ENCODE measurements around the gene IDH3B. TPM values are rescaled to one million over a fixed set of nuclear protein-coding genes. Genes with fewer than 3 reads are reported as not detected.

The IDH3B gene
- total and polyA plus RNA-seq, 2 donors (not counting 3 experiments of a cell fraction or from before 2014, with no cell fraction given) = 86.9 to 177 TPM

DNA sequence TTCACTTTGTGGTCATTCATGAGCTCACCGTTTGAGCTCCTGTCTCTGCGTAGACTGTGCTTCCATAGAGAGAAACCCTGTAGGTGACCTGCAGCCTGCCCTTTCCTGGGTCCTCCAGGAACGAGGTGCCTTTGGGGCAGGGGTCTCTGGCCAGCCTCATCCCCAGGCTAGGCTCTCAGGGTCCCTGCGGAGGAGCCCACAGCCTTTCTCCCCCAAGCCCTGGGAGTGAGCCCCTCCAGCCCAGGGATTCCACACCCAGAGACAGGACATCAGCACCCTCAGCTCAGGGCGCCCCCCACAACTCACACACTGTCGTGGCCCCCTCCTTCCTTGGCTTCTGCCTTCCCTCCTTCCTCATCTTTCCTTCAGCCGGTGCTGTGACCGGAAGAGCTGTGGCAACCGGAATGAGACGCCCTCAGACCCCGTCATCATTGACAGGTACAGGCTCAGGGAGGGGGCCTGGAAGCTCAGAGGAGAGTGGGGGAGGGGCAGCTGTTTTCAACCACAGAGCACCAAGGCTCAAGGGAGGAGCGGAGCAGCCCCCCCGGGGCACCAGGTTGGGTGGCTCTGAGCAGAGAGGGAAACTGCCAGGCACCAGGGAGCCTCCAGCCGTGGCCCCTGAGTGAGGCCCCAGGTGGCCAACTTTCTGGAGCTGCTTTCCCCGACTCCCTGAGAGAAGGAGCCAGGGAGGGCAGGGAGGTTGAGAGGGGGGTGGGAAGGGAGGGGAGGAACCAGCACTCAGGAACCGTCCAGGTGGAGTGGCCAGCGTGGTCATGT is 45.4 kb upstream of the IDH3B start:
- no peaks in the 10 kb centered on the region for H3K9me1 ChIP-seq (replicated peaks; ENCODE audit: control insufficient read depth, extremely low read depth, insufficient read depth, low read length)
- H2AFZ ChIP-seq (ENCODE audit: low read depth, low read length) = no peak overlapping the region
- ChIA-PET CTCF (interaction anchor here (0.6 kb wide), 1 partner anchor 9 kb away, joined by 3 read pairs; no protein-coding TSS in a partner anchor), POLR2A (no interaction called here)
- H3K4me1 ChIP-seq (ENCODE audit: control insufficient read depth, extremely low read depth, insufficient read depth, low read length) = no peaks in the 10 kb centered on the region
- H3K9me3 ChIP-seq (replicated peaks; ENCODE audit: control insufficient read depth, insufficient read depth, low read length) = no peaks in the 10 kb centered on the region
- H3K9ac ChIP-seq (replicated peaks; ENCODE audit: extremely low read depth, insufficient read depth, low read length) = no peak overlapping the region
- H3K79me2 ChIP-seq (ENCODE audit: control insufficient read depth, insufficient read depth, low read length) = no peaks in the 10 kb centered on the region
- no peak overlapping the region for H3K4me3 ChIP-seq (replicated peaks in 1 of 3; ENCODE audit: insufficient read depth in 1 of 3, low read depth in 1 of 3, low read length in 3 of 3)
- H3K27me3 ChIP-seq (ENCODE audit: control insufficient read depth in 2 of 2, insufficient read depth in 2 of 2, low read length in 2 of 2) = peaks cover 8 to 15% of the 10 kb centered on the region in 2 experiments
- no peak for TF ChIP-seq EZH2 (IDR thresholded peaks at IDR 0.05; ENCODE audit: borderline replicate concordance, low read depth, low read length, severe bottlenecking)
- no peak for TF ChIP-seq GATA2 (IDR thresholded peaks at IDR 0.05; ENCODE audit: insufficient read depth, insufficient read length, low read depth, low read length)
- TF ChIP-seq MYC (IDR thresholded peaks at IDR 0.05; ENCODE audit: low read depth, low read length) = no peak
- TF ChIP-seq JUN (IDR thresholded peaks at IDR 0.05; ENCODE audit: borderline replicate concordance, insufficient read depth, insufficient read length, low read depth) = no peak
- no peak for TF ChIP-seq POLR2AphosphoS5 (IDR thresholded peaks at IDR 0.05; ENCODE audit: insufficient read depth, low read depth, low read length)
- dilution Hi-C loops (cut with MboI; ENCODE audit: extremely low pct_ligation_motif_present, low sequenced_read_pairs) = no loop called here
- no peak for DNase-seq (ENCODE audit: low read depth, low spot score)
- H3K36me3 ChIP-seq (ENCODE audit: control insufficient read depth in 2 of 2, extremely low read depth in 1 of 2, insufficient read depth in 2 of 2, low read length in 2 of 2) = no peaks in the 10 kb centered on the region
- no peak overlapping the region for H3K27ac ChIP-seq (ENCODE audit: insufficient read depth, low read depth, low read length)
- BruUV-seq (replicated peaks) = no TSS peak
- FAIRE-seq = no peak
- no peaks in the 10 kb centered on the region for H4K20me1 ChIP-seq (replicated peaks; ENCODE audit: control insufficient read depth, extremely low read depth, insufficient read depth, low read length)
- intact Hi-C loops (cut with micrococcal nuclease) = no loop called here
- no peak overlapping the region for H3K4me2 ChIP-seq (ENCODE audit: insufficient read depth, low read length)

DNA sequence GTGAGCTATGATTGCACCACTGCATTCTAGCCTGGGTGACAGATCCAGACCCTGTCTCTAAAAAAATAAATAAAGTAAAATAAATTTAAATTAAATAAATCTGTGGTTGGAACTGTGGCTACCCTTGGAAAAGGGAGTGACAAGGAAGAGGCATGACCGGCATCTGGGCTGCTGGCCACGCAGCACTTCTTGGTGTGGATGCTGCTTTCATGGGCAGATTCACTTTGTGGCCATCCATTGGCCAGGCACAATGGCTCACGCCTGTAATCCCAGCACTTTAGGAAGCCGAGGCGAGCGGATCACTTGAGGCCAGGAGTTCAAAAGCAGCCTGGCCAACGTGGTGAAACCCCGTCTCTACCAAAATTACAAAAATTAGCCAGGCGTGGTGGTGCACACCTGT is 44.6 kb upstream of the IDH3B start:
- H3K36me3 ChIP-seq (ENCODE audit: control insufficient read depth in 2 of 2, extremely low read depth in 1 of 2, insufficient read depth in 2 of 2, low read length in 2 of 2) = no peaks in the 10 kb centered on the region
- POLR2A ChIA-PET = interaction anchor here (0.9 kb wide), 1 partner anchor 16 kb away, joined by 3 read pairs; the partner anchor contains the start of gene EBF4
- dilution Hi-C loops (cut with MboI; ENCODE audit: extremely low pct_ligation_motif_present, low sequenced_read_pairs) (no loop called here), intact Hi-C loops (cut with micrococcal nuclease) (no loop called here)
- no peak overlapping the region for H3K27ac ChIP-seq (ENCODE audit: insufficient read depth, low read depth, low read length)
- H2AFZ ChIP-seq (ENCODE audit: low read depth, low read length) = no peak overlapping the region
- FAIRE-seq (no peak), DNase-seq (ENCODE audit: low read depth, low spot score) (no peak)
- BruUV-seq (replicated peaks) = no TSS peak
- H3K9ac ChIP-seq (replicated peaks; ENCODE audit: extremely low read depth, insufficient read depth, low read length) = no peak overlapping the region
- no peak overlapping the region for H3K4me2 ChIP-seq (ENCODE audit: insufficient read depth, low read length)
- peaks cover 6 to 15% of the 10 kb centered on the region in 2 experiments for H3K27me3 ChIP-seq (ENCODE audit: control insufficient read depth in 2 of 2, insufficient read depth in 2 of 2, low read length in 2 of 2)
- no peaks in the 10 kb centered on the region for H3K79me2 ChIP-seq (ENCODE audit: control insufficient read depth, insufficient read depth, low read length)
- CTCF ChIA-PET = no interaction called here
- no peaks in the 10 kb centered on the region for H3K9me1 ChIP-seq (replicated peaks; ENCODE audit: control insufficient read depth, extremely low read depth, insufficient read depth, low read length)
- no peaks in the 10 kb centered on the region for H3K9me3 ChIP-seq (replicated peaks; ENCODE audit: control insufficient read depth, insufficient read depth, low read length)
- H3K4me1 ChIP-seq (ENCODE audit: control insufficient read depth, extremely low read depth, insufficient read depth, low read length) = no peaks in the 10 kb centered on the region
- TF ChIP-seq GATA2 (IDR thresholded peaks at IDR 0.05; ENCODE audit: insufficient read depth, insufficient read length, low read depth, low read length) (no peak), MYC (IDR thresholded peaks at IDR 0.05; ENCODE audit: low read depth, low read length) (no peak), JUN (IDR thresholded peaks at IDR 0.05; ENCODE audit: borderline replicate concordance, insufficient read depth, insufficient read length, low read depth) (no peak), POLR2AphosphoS5 (IDR thresholded peaks at IDR 0.05; ENCODE audit: insufficient read depth, low read depth, low read length) (no peak), EZH2 (IDR thresholded peaks at IDR 0.05; ENCODE audit: borderline replicate concordance, low read depth, low read length, severe bottlenecking) (no peak), FOS (IDR thresholded peaks at IDR 0.05; ENCODE audit: borderline replicate concordance, insufficient read depth, low read length) (no peak), POLR2A (IDR thresholded peaks at IDR 0.05; ENCODE audit: low read depth, low read length) (no peak)
- TF ChIP-seq, protein P1, sequence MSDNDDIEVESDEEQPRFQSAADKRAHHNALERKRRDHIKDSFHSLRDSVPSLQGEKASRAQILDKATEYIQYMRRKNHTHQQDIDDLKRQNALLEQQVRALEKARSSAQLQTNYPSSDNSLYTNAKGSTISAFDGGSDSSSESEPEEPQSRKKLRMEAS (IDR thresholded peaks at IDR 0.05; ENCODE audit: insufficient read depth, insufficient read length) = no peak
- TF ChIP-seq, protein P2, sequence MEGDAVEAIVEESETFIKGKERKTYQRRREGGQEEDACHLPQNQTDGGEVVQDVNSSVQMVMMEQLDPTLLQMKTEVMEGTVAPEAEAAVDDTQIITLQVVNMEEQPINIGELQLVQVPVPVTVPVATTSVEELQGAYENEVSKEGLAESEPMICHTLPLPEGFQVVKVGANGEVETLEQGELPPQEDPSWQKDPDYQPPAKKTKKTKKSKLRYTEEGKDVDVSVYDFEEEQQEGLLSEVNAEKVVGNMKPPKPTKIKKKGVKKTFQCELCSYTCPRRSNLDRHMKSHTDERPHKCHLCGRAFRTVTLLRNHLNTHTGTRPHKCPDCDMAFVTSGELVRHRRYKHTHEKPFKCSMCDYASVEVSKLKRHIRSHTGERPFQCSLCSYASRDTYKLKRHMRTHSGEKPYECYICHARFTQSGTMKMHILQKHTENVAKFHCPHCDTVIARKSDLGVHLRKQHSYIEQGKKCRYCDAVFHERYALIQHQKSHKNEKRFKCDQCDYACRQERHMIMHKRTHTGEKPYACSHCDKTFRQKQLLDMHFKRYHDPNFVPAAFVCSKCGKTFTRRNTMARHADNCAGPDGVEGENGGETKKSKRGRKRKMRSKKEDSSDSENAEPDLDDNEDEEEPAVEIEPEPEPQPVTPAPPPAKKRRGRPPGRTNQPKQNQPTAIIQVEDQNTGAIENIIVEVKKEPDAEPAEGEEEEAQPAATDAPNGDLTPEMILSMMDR (IDR thresholded peaks at IDR 0.05; ENCODE audit: extremely low read depth in 1 of 2, insufficient read depth in 1 of 2, low read depth in 1 of 2, low read length in 2 of 2) = no peak
- H3K4me3 ChIP-seq (replicated peaks in 1 of 3; ENCODE audit: insufficient read depth in 1 of 3, low read depth in 1 of 3, low read length in 3 of 3) = no peak overlapping the region
- no peaks in the 10 kb centered on the region for H4K20me1 ChIP-seq (replicated peaks; ENCODE audit: control insufficient read depth, extremely low read depth, insufficient read depth, low read length)
